ENCODE results near the gene SEC62.

Gene SEC62

GRCh38 chr3:169966951-169967915 is 626 bp downstream of the SEC62 start:
- peak; percentile 80 for DNase-seq (ENCODE audit: low spot score)

- no peak for DNase-seq (ENCODE audit: low spot score)
Measured at GRCh38 chr3:169968224-169968885, 1.7 kb downstream of the SEC62 start.

GRCh38 chr3:169969174-169970095 is 2.8 kb downstream of the SEC62 start:
- DNase-seq (ENCODE audit: low spot score): no peak

GRCh38 chr3:169970847-169971246 is 4.2 kb downstream of the SEC62 start:
- no peak for DNase-seq (ENCODE audit: low spot score)

- no peak for DNase-seq (ENCODE audit: low spot score)
Measured at GRCh38 chr3:169971522-169971921, 4.9 kb downstream of the SEC62 start.

- no peak for DNase-seq (ENCODE audit: low spot score)
Measured at GRCh38 chr3:169980055-169980454, 13.4 kb downstream of the SEC62 start.

- no peak for DNase-seq (ENCODE audit: low spot score)
Measured at GRCh38 chr3:169984292-169984691, 17.7 kb downstream of the SEC62 start.

- no peak for DNase-seq (ENCODE audit: low spot score)
Measured at GRCh38 chr3:169990431-169990830, 23.8 kb downstream of the SEC62 start.

GRCh38 chr3:169992156-169992555 is 25.5 kb downstream of the SEC62 start:
- no peak for DNase-seq (ENCODE audit: low spot score)

- no peak for DNase-seq (ENCODE audit: low spot score)
Measured at GRCh38 chr3:169992781-169993180, 26.2 kb downstream of the SEC62 start.

GRCh38 chr3:169993761-169994160 is 27.2 kb downstream of the SEC62 start:
- no peak for DNase-seq (ENCODE audit: low spot score)

- no peak for DNase-seq (ENCODE audit: low spot score)
Measured at GRCh38 chr3:169996063-169996462, 29.5 kb downstream of the SEC62 start.

- DNase-seq (ENCODE audit: low spot score): peak; percentile 63
Measured at GRCh38 chr3:169998668-169999131, 32.1 kb downstream of the SEC62 start.

GRCh38 chr3:169999433-169999832 is 32.8 kb downstream of the SEC62 start:
- no peak for DNase-seq (ENCODE audit: low spot score)

- no peak for DNase-seq (ENCODE audit: low spot score)
Measured at GRCh38 chr3:170000051-170000450, 33.4 kb downstream of the SEC62 start.

- no peak for DNase-seq (ENCODE audit: low spot score)
Measured at GRCh38 chr3:170002231-170002630, 35.6 kb downstream of the SEC62 start.

GRCh38 chr3:170002879-170003278 is 36.3 kb downstream of the SEC62 start:
- DNase-seq (ENCODE audit: low spot score): no peak

- DNase-seq (ENCODE audit: low spot score): no peak
Measured at GRCh38 chr3:170003881-170004356, 37.3 kb downstream of the SEC62 start.

- peak; percentile 53 for DNase-seq (ENCODE audit: low spot score)
Measured at GRCh38 chr3:170007031-170007663, 40.5 kb downstream of the SEC62 start.

- no peak for DNase-seq (ENCODE audit: low spot score)
Measured at GRCh38 chr3:170010498-170010897, 43.9 kb downstream of the SEC62 start.

- no peak for DNase-seq (ENCODE audit: low spot score)
Measured at GRCh38 chr3:170012683-170013400, 46.2 kb downstream of the SEC62 start.
